GM18868 (cell line): Measurements from ENCODE around the gene NEK11.
A peak's percentile ranks its signal among the peaks of the same experiment; 100 is the strongest.

Source experiments
- ATAC-seq: cut with Tn5 transposase; IDR thresholded peaks from one replicate; pipeline ENCODE4 v1.9.1; 2021; ENCODE audit warnings: mild to moderate bottlenecking, moderate library complexity; ENCODE audit not compliant: unreplicated experiment

Gene NEK11

GRCh38 chr3:131114256-131114655 is 87.6 kb downstream of the NEK11 start:
- no peak for ATAC-seq

DNA sequence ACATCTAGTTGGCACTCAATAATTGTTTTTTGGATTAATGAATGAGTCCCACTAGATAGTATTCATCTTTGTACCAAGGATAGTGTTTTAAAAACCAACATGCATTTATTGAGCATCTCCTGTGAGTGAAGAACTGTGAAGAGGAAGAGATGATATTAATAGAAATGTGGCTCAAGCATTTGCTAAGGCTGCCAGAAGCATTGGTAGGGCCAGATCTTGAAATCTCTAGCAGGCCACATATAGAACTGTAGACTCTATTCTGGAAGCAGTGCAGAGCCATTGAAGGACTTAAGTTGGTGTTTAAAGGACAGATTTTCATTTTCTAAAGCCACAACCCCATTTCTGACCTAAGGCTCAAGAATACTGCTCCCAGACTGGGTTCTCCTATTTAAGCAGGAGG is 99.0 kb downstream of the NEK11 start:
- ATAC-seq: no peak

DNA sequence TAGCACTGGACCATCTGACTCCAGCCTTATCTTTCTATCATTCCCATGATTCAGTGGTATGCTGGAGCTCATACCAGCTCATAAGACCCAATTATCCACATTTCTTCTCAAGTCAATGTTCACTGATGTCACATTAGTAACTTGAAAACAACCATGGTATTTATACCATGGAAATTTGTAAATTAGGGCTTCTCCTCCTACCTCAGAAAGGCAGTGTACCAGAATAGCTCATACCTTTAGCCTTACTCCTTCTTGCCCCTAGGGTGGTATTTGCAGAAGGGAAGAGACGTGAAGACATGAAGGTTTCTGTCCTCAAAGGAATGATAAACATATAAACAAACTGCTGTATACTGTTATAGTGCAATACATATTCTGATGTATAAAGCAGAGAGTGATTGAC is 114.2 kb downstream of the NEK11 start:
- no peak for ATAC-seq

DNA sequence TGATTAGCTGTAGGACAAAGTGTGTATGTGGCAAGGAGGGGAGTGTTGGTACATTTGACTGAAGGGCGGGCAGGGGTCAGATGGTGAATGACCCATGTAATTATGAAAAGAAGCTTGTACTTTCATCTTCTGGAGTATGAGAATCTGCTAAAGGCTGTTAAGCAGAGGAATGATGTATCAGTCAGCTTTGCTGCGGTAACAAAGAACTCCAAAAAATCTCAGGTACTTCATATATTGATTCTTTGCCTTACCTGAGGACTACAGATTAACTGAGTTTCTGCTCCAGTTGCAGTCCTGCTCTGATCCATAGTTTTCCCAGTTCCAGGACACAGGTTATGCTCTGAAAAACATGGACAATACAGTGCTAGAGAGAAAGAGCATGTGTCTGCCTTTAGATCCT is 115.1 kb downstream of the NEK11 start:
- no peak for ATAC-seq

GRCh38 chr3:131142580-131142979 is 115.9 kb downstream of the NEK11 start:
- ATAC-seq: no peak

DNA sequence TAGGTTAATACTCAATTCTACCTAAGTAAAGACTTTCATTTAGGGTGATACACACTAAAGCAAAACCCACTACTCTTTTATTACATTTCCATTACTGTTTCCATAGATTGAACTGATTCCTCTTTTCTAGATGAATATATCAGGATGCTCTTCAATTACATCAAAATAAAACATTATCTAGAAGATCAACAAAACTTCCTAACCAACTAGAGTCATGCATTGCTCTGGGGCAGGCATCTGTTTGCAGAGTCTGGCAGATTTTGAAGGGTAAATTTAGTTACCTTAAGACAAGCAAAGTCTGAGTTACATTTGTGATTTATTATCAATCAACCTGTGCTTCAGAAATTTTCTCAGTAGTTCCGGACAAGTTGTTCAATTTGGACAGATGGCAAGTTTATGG is 117.1 kb downstream of the NEK11 start:
- ATAC-seq: no peak

DNA sequence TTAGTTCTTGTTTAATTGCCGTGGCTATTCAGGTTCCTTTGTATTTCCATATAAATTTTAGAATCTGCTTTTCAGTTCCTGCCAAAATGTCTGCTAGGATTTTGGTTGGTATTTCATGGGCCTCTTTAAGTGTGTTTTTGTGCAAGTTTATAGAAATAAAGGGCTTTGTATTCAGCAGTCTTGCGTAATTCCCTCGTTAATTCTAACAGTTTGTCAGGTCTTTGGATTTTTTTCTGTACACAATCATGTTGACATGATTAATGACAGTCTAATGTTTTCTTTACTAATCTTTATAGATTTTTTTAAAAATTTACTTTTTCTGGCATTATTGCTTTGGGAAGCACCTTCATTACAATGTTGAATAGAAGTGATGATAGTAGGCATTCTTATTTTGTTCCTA is 120.9 kb downstream of the NEK11 start:
- no peak for ATAC-seq

- no peak for ATAC-seq
These were observed 131.8 kb downstream of the NEK11 start for GRCh38 chr3:131158434-131158833.

DNA sequence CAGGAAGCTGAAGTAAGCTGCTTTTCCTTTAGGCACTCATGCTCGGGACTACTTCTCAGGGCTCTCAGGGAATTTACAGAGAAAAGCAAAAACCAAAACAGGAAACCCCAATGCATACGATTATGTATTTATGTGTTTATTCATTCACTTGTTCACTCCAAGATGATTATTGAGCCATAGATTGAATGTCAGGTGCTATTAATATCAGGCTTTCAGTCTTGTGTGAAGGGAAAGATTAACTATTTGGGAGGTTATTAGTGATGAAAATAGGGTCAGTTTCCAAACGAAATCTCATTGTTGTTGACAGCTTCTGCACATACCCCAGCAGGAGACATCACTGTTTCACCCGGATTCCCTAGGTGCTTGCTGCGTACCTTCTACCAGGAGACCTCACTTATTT is 135.8 kb downstream of the NEK11 start:
- ATAC-seq: no peak

- no peak for ATAC-seq
These were observed 141.2 kb downstream of the NEK11 start for GRCh38 chr3:131167867-131168266.

DNA sequence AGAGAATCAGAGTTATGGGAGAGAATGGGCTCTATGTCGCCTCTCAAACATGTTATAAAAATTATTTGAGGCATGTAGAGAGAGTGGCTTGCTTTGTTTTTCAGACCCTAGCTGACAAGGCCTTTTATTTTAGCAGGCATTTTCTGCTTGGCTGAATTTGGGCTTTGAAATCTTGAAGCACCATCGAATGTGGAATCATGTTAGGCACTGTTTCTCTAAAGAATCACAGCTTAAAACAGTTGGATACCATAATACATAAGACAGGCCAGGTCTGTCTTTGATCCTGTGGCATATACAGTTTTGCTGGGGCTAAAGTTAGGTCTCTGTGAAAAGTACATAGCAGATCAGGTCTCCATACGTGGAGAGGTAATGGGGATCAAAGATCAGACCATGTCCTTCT is 142.7 kb downstream of the NEK11 start:
- no peak for ATAC-seq

DNA sequence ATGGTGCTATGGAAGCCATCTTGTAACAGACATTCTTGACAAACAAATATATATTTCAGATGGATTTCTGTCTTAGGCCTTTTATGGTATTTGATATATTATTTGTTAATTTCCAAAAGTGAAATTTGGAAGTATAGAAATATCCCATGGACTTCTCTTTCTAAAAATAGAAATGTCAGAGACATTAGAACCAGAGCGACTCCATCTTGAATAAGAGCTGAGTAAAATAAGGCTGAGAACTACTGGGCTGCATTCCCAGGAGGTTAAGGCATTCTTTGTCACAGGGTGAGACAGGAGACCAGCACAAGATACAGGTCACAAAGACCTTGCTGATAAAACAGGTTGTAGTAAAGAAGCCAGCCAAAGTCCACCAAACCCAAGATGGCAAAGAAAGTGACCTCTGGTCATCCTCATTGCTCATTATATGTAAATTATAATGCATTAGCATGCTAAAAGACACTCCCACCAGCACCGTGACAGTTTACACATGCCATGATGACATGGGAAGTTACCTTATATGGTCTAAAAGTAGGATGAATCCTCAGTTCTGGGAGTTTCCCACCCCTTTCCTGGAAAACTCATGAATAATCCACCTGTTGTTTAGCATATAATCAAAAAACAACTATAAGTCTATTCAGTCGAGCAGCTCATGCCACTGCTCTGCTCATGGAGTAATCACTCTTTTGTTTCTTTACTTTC is 146.0 kb downstream of the NEK11 start:
- no peak for ATAC-seq

GRCh38 chr3:131174752-131175151 is 148.1 kb downstream of the NEK11 start:
- peak; percentile 80 for ATAC-seq

- ATAC-seq: no peak
These were observed 152.2 kb downstream of the NEK11 start for GRCh38 chr3:131178710-131179375.

- no peak for ATAC-seq
These were observed 166.0 kb downstream of the NEK11 start for GRCh38 chr3:131192701-131193100.

DNA sequence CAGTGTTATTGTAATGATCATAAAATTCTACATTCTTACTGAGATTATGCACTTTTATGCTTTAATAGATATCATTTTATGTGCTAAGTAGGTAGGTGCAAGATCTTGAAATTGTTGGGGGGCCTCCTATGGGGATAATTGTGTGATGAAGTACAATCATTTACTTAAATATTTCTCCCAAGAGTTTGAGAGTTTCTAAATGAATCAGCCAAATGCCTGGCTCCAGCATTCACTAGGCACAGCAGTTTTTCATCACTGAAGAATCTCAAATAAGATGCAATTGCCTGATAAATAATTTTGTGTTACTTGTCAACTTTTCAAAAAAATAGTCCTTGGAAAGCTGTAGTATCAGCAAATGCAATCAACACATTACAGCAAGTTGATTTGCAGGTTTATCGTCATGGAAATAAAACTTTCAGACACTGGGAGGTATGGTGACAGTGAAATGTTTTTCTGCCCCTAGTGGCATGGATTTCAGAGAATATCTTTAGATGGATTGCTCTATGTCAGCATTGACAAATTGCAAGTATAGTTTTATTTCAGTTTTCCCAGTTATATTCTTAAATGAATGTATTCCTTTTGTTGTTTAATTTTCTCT is 167.1 kb downstream of the NEK11 start:
- no peak for ATAC-seq

GRCh38 chr3:131194816-131195215 is 168.1 kb downstream of the NEK11 start:
- ATAC-seq: no peak

GRCh38 chr3:131200636-131201199 is 174.0 kb downstream of the NEK11 start:
- ATAC-seq: no peak

- ATAC-seq: no peak
These were observed 189.7 kb downstream of the NEK11 start for GRCh38 chr3:131216330-131216729.

GRCh38 chr3:131216801-131217200 is 190.1 kb downstream of the NEK11 start:
- no peak for ATAC-seq

GRCh38 chr3:131217296-131217741 is 190.6 kb downstream of the NEK11 start:
- no peak for ATAC-seq

GRCh38 chr3:131218196-131218595 is 191.5 kb downstream of the NEK11 start:
- no peak for ATAC-seq
